ENCODE measurements around the gene PSORS1C1. TPM values are rescaled to one million over a fixed set of nuclear protein-coding genes. Genes with fewer than 3 reads are reported as not detected.
A peak's percentile ranks its signal among the peaks of the same experiment; 100 is the strongest.

PSORS1C1 gene
- total RNA-seq, 1 experiment from 2014 or later = 0.48 TPM

DNA sequence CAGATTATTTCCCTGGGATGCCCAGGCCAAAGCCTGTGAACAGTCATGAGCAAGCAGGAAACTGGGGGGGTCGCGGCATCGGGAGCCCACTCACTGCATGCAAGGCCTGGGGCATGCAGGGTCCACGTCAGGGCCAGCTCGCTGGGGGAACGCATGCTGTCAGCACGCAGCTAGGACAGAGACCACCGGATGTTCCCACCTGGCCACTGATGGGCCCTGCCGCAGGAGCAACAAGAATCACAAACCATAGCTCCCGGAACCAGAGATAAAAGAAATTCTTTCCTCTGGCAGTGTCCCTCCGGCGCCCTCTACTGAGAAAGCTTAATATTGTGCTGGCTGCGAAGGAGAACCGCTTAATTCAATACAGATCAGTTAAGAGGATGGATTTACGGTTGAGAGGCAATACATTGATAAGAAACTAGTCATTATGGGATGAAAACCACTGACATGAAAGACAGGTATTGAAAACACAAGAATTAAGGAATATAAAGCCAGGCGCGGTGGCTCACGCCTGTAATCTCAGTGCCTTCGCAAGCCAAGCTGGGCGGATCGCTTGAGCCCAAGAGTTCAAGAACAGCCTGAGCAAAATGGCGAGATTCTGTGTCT is 34.8 kb upstream of the PSORS1C1 start:
- Mint-ChIP-seq H3K4me1 (peaks cover 22 to 24% of the 10 kb centered on the region in 2 experiments), H3K27ac (peak overlapping the region in 1 of 3 experiments; percentile 79; a peak in 1 of 7 replicates), H3K36me3 (ENCODE audit: insufficient read depth in 1 of 3, low read depth in 3 of 3) (no peaks in the 10 kb centered on the region), H3K27me3 (ENCODE audit: low read depth) (no peaks in the 10 kb centered on the region), H3K9me3 (no peaks in the 10 kb centered on the region), H3K4me3 (no peak overlapping the region)
- Histone ChIP-seq H3K23ac (ENCODE audit: insufficient read length, low read depth, low read length) (no peak overlapping the region), H4K8ac (replicated peaks; ENCODE audit: insufficient read length, low read depth, low read length) (peak overlapping the region; percentile 63), H3K9me3 (ENCODE audit: control insufficient read depth, low read depth, low read length) (no peaks in the 10 kb centered on the region), H3K4me1 (ENCODE audit: insufficient read depth, low read length) (peaks cover 4% of the 10 kb centered on the region; the same call in 1 of the 2 replicates), H4K5ac (ENCODE audit: insufficient read length, low read depth, low read length) (no peak overlapping the region), H3K56ac (ENCODE audit: insufficient read length, low read depth, low read length) (no peak overlapping the region), H3K79me2 (ENCODE audit: insufficient read depth, low read length) (no peaks in the 10 kb centered on the region), H4K91ac (ENCODE audit: insufficient read length, low read depth, low read length) (no peak overlapping the region), H3K4me2 (ENCODE audit: insufficient read depth, insufficient read length, low read length) (no peak overlapping the region), H3K18ac (ENCODE audit: insufficient read length, low read depth, low read length) (peak overlapping the region; percentile 82), H3K14ac (ENCODE audit: insufficient read depth, low read length) (peak overlapping the region; percentile 52), H3K9ac (ENCODE audit: extremely low read depth, insufficient read length, low read length) (no peak overlapping the region), H2BK12ac (ENCODE audit: insufficient read length, low read depth, low read length) (no peak overlapping the region), H3T11ph (ENCODE audit: low read length) (no peak overlapping the region), H3K23me2 (ENCODE audit: insufficient read length, low read depth, low read length, poor library complexity, severe bottlenecking) (no peaks in the 10 kb centered on the region), H3K79me1 (ENCODE audit: insufficient read depth, low read depth, low read length, poor library complexity, severe bottlenecking) (no peaks in the 10 kb centered on the region), H4K20me1 (ENCODE audit: control insufficient read depth, insufficient read depth, insufficient read length) (no peaks in the 10 kb centered on the region), H3K4ac (ENCODE audit: low read depth, low read length) (no peak overlapping the region), H2BK15ac (ENCODE audit: low read depth, low read length) (no peak overlapping the region), H3K27me3 (ENCODE audit: insufficient read depth, low read length) (no peaks in the 10 kb centered on the region), H2BK5ac (ENCODE audit: insufficient read length, low read length) (no peak overlapping the region), H2AK5ac (ENCODE audit: insufficient read length, low read length) (no peak overlapping the region), H2BK20ac (ENCODE audit: low read depth, low read length, poor library complexity, severe bottlenecking) (no peak overlapping the region), H3K27ac (ENCODE audit: insufficient read length, low read depth, low read length) (no peak overlapping the region), H2AFZ (ENCODE audit: low read length) (no peak overlapping the region), H2BK120ac (ENCODE audit: low read depth, low read length, poor library complexity, severe bottlenecking) (no peak overlapping the region)
- DNase-seq = peak; percentile 82
- TF ChIP-seq CTCF (conservative IDR thresholded peaks at IDR 0.05) = peak; percentile 92
- no CpG with 5 or more reads among the region's 22 CpGs for WGBS (ENCODE audit: extremely low coverage, insufficient read length, low lambda C conversion rate)
